Sigmoid colon (tissue), 4 donors: Measurements from ENCODE around the gene TAF7L.

Experiments used
- CTCF ChIP-seq, 4 experiments: fragments of 450-650 bp in 3 of 4; fragments of 200-600 bp in 1 of 4; IDR thresholded peaks; one replicate each; pipeline ENCODE4 v1.5.1; 2016 to 2019; ENCODE audit warnings: antibody characterized with exemption in 4 of 4, mild to moderate bottlenecking in 3 of 4, moderate library complexity in 2 of 4
- EP300 ChIP-seq, 4 donors: sonication (generic); formaldehyde crosslinking; IDR thresholded peaks; one replicate each; pipeline ENCODE4 v1.6.1; 2017; ENCODE audit warnings: antibody characterized with exemption in 4 of 4
- POLR2A ChIP-seq, 2 donors: fragments of 450-650 bp; IDR thresholded peaks; one replicate each; pipeline ENCODE4 v1.6.1; 2016; ENCODE audit warnings: antibody characterized with exemption in 2 of 2, mild to moderate bottlenecking in 2 of 2, moderate library complexity in 2 of 2
- POLR2AphosphoS5 ChIP-seq, 4 donors: sonication (generic); formaldehyde crosslinking; IDR thresholded peaks; one replicate each; pipeline ENCODE4 v1.6.1; 2017; ENCODE audit warnings: antibody characterized with exemption in 4 of 4

DNA sequence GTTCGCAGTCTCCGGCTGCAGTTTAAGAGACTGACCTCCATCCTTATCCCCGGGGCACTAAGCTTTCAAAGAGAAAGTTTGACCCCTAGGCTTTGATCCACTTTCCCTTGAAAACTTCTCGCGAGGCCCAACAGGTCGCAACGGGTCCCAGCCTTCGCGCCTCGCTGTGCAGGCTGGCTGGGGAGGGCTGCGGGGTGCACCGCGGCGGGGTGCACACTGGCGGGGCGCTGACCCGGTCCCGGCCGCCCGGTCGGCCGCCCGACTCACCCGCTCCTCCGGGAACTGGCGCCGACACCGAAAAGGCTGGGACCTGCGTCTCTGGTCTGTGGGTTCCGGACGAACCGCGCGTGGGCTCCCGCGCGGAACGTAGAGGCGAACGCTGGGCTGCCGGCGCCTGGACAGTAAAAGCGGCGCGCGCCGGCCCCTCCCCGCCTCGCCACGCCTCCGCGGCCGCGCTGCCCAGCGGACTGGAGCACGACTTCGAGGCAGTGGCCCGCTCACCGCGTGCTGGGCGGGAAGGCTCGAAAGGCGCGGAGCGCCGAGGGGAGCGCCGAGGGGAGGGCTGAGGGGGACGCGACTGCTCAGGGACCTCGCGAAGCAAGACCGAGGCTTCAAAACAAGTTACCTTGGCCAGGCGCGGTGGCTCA, at the start of gene TAF7L:
- TF ChIP-seq CTCF (IDR thresholded peaks at IDR 0.05) (no peak), POLR2A (IDR thresholded peaks at IDR 0.05) (no peak), POLR2AphosphoS5 (IDR thresholded peaks at IDR 0.05) (no peak), EP300 (IDR thresholded peaks at IDR 0.05) (no peak)
